Retinal pigment epithelial cell (primary cell): ENCODE data around the gene CTDSPL.
A peak's percentile ranks its signal among the peaks of the same experiment; 100 is the strongest.
"Not testable (repeated sequence)": the region's sequence is repeated elsewhere in the genome, so short reads cannot be mapped to it uniquely, and the experiment has no call there.

Source experiments
- DNase-seq: peaks from one replicate; pipeline ENCODE4 v3.0.0-alpha.2; 2010; ENCODE audit warnings: low read depth
- H3K4me3 ChIP-seq: 2 replicates; pipeline ENCODE4 v1.5.1; 2011; ENCODE audit warnings: mild to moderate bottlenecking, low read length, control low read depth, moderate library complexity
- CTCF ChIP-seq: conservative IDR thresholded peaks from 2 replicates; pipeline ENCODE4 v1.5.1; 2011; ENCODE audit warnings: low read depth, low read length, control low read depth, inconsistent platforms

CTDSPL gene

DNA sequence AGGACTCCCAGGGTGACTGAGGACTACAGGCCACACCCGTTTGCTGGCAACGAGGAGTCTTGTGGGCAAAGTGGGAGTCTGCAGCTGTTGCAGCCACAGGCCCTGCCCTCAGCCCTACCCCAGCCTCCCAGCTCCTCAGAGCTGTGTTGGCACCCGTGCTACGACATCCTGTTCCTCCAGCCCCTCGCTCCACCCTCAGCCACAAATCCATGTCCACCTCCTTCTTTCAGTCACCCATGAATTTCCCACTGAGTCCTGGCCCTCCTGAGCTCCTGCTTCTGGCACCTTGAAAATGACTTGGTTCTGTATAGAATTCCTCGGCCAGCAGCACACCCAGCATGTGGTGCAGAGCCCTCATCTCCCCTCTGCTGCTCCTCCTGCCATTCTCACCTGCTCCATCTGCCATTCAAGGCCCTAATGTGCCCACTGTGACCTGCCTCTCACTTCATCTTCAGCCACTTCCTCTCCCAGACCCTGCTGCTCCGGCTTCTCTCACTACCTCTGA, 108.0 kb downstream of the CTDSPL start:
- no peak overlapping the region for H3K4me3 ChIP-seq
- TF ChIP-seq CTCF = no peak
- no peak for DNase-seq

DNA sequence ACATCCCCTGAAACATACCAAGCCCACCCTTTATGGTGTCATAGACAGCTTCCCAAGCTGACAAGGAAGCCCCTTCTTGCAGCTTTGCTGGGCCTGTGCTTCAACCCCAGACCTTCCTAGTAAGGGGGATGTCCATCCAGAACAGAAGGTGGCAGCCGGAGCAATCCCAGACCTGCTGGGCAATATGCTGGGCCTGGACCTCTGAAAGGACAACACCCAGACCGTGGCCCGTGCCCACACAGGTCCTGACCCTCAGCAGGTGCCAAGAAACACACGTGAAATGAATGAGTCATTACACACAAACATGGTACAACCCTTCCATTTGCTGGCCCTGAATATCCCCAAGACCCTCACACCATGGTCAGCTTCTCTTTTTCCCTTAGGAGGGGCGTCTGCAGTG, 109.1 kb downstream of the CTDSPL start:
- TF ChIP-seq CTCF = no peak

DNA sequence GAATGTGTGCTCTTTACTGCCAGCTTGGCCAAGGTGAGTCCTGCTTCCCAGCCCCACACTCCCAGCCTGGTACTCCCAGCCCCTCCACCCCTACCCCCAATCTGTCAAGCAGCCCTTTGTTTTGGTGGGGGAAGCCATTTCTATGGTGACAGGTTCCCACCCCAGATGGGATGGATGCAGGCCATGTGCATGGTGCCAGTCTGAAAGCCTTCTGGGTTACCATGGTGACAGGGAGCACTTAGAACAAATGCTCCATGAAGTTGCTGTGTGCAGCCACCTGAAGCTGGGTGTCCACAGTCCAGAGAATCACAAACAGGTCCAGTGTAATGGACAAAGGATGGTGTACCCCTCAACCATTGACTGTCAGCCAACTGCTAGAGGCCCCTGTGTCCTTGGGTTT, 109.8 kb downstream of the CTDSPL start:
- no peak for DNase-seq
- no peak overlapping the region for H3K4me3 ChIP-seq
- no peak for TF ChIP-seq CTCF

More for the DNA sequence above, 109.1 kb downstream of the CTDSPL start:
- H3K4me3 ChIP-seq = no peak overlapping the region
- DNase-seq = no peak

DNA sequence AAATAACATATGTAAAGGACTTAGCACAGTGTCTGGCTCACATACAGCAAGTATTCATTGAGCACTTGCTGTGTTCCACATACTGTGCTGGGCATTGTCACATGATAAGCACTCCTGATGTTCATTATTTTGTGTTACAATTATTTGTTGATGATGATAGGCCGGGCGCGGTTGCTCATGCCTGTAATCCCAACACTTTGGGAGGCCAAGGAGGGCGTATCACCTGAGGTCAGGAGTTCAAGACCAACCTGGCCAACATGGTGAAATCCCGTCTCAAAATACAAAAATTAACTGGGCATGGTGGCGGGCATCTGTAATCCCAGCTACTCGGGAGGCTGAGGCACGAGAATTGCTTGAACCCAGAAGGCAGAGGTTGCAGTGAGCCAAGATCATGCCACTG, 110.4 kb downstream of the CTDSPL start:
- H3K4me3 ChIP-seq, DNase-seq: not testable (repeated sequence)

GRCh38 chr3:37973246-37974054, 111.8 kb downstream of the CTDSPL start:
- no peak for DNase-seq
- H3K4me3 ChIP-seq = no peak overlapping the region
- no peak for TF ChIP-seq CTCF

DNA sequence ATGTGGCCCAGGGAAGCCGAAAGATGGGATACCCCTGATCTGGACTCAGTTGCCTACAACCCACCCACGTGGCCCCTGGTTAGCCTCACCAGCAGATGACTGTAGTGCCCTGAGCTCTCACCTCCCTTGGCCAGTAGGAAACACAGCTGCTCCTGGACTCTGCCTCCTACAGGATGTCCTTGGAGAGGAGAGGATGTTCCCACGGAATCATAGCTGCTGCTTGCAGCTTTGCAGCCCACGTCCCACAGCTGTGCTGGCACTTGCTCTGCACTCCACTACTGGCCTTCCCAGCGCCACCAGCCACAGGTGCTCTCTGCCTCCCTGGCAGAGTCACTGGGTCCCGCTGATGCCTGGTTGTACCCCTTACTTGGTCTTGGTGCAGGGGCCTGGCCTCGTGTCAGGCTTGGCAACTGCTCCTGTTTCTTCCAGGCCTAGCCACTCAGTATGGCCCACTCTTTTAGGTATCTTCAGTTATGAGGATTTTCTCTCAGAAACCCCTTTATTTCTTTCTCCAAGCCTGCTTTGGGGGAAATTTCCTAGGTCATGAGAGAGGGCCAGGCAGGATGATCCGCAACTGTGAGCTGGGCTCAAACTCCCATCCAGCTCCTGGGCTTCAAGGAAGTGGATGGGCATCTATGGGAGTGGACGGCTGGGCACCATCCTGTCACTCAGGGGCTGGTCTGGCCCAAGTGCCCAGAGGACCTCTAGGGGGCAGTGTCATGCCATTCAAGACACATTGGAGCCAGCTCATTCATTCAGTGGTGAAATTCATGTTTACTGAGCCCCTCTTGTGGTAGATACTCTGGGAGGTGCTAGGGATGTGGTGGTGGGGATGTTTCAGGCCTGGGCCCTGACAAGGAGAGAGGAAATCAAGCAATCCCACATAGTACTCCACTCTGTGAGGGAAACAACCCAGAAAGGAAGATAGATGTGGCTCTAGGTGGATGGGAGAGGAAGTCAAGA, 112.7 kb downstream of the CTDSPL start:
- no peak for DNase-seq
- TF ChIP-seq CTCF = peak; percentile 89
- H3K4me3 ChIP-seq = no peak overlapping the region
